ENCODE results near the gene MYO1H.

- TF ChIP-seq CTCF (IDR thresholded peaks at IDR 0.05; ENCODE audit: insufficient read depth, low read depth, low read length) (no peak), EZH2 (IDR thresholded peaks at IDR 0.05; ENCODE audit: insufficient read depth, low read length) (no peak)
Measured at GRCh38 chr12:109488051-109488665, 140.5 kb downstream of the MYO1H start.

Measured in astrocyte (in vitro differentiated cells and primary cell).